A549 (cell line): ENCODE data around the gene CUL1.

ENCODE experiments used
- BHLHE40 ChIP-seq: IDR thresholded peaks from 2 replicates; pipeline ENCODE4 v1.6.1; 2012; ENCODE audit warnings: low read depth, low read length, inconsistent platforms
- CEBPB ChIP-seq, 2 experiments: fragments of >200 bp in 1 of 2; sonication (Bioruptor Twin) in 1 of 2; formaldehyde crosslinking in 1 of 2; IDR thresholded peaks; 2 replicates each; pipeline ENCODE4 v1.6.1; 2012 to 2016
- CHD4 ChIP-seq: fragments of 200-600 bp; sonication (generic); IDR thresholded peaks from 2 replicates; pipeline ENCODE4 v1.6.1; 2016; ENCODE audit warnings: antibody characterized with exemption, mild to moderate bottlenecking, borderline replicate concordance
- EP300 ChIP-seq, 2 experiments: fragments of >200 bp; sonication (Bioruptor Twin); formaldehyde crosslinking; IDR thresholded peaks; 2 replicates in 1 of 2; 3 replicates in 1 of 2; pipeline ENCODE4 v1.6.1; 2016 to 2017
- GATA3 ChIP-seq: IDR thresholded peaks from 2 replicates; pipeline ENCODE4 v1.6.1; 2012; ENCODE audit warnings: borderline replicate concordance
- JUNB ChIP-seq: fragments of >200 bp; sonication (Bioruptor Twin); formaldehyde crosslinking; IDR thresholded peaks from 2 replicates; pipeline ENCODE4 v1.6.1; 2016
- MYC ChIP-seq: IDR thresholded peaks from 2 replicates; pipeline ENCODE4 v1.6.1; 2012; ENCODE audit warnings: mild to moderate bottlenecking, inconsistent platforms, low read length, improper control_type of control experiment, borderline replicate concordance
- POLR2A ChIP-seq: IDR thresholded peaks from 2 replicates; pipeline ENCODE4 v1.6.1; 2012; ENCODE audit warnings: mild to moderate bottlenecking, low read length
- RAD21 ChIP-seq, 2 experiments: fragments of >200 bp in 1 of 2; sonication (Bioruptor Twin) in 1 of 2; formaldehyde crosslinking in 1 of 2; IDR thresholded peaks in 1 of 2; conservative IDR thresholded peaks in 1 of 2; 2 replicates in 1 of 2; 3 replicates in 1 of 2; pipeline ENCODE4 v1.6.1; 2012 to 2018; ENCODE audit warnings: inconsistent platforms in 1 of 2
- RNF2 ChIP-seq: fragments of 200-600 bp; sonication (generic); IDR thresholded peaks from 2 replicates; pipeline ENCODE4 v1.6.1; 2016; ENCODE audit warnings: low read depth, mild to moderate bottlenecking, antibody characterized with exemption, moderate library complexity, borderline replicate concordance
- SMC3 ChIP-seq: fragments of >200 bp; sonication (Bioruptor Twin); formaldehyde crosslinking; IDR thresholded peaks from 3 replicates; pipeline ENCODE4 v1.6.1; 2018; ENCODE audit warnings: inconsistent platforms
- ZNF302 ChIP-seq: fragments of 250-450 bp; sonication (Bioruptor Pico); IDR thresholded peaks from 2 replicates; pipeline ENCODE4 v1.9.0; 2021; ENCODE audit warnings: inconsistent platforms, mild to moderate bottlenecking, moderate library complexity
- TF ChIP-seq, protein P1 (sequence below): fragments of 150-350 bp; IDR thresholded peaks from 2 replicates; pipeline ENCODE4 v1.6.1; 2014; ENCODE audit warnings: low read depth, mild to moderate bottlenecking, low read length
- TF ChIP-seq, protein P2 (sequence below): fragments of >200 bp; sonication (Bioruptor Twin); formaldehyde crosslinking; IDR thresholded peaks from 3 replicates; pipeline ENCODE4 v1.5.1; 2016

DNA sequence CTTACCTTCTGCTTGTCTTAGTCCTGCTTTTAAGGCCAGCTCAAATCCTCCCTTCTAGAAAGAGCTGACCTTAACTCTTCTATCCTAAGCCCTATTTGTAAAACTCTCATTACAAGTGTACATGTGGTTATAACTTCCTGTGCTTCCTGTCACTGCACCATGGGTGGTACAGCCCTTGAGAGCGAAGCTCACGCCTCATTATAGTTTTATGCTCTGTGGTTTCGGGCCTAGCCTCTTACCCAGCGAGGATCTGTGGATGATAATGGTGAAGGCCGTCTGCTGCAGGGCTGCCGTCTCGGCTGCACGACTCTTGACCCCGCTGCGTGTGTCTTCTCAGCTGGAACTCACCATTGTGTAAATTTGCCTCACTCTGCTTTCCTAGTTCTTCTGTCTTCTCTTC is 74.6 kb downstream of the CUL1 start:
- TF ChIP-seq, protein P1, sequence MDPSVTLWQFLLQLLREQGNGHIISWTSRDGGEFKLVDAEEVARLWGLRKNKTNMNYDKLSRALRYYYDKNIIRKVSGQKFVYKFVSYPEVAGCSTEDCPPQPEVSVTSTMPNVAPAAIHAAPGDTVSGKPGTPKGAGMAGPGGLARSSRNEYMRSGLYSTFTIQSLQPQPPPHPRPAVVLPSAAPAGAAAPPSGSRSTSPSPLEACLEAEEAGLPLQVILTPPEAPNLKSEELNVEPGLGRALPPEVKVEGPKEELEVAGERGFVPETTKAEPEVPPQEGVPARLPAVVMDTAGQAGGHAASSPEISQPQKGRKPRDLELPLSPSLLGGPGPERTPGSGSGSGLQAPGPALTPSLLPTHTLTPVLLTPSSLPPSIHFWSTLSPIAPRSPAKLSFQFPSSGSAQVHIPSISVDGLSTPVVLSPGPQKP: no peak
- TF ChIP-seq BHLHE40 (no peak), ZNF302 (no peak), GATA3 (no peak), RNF2 (no peak), MYC (no peak), CEBPB (IDR thresholded peaks at IDR 0.05) (no peak), SMC3 (no peak), EP300 (IDR thresholded peaks at IDR 0.05) (no peak), RAD21 (conservative IDR thresholded peaks at IDR 0.05 in 1 of 2, IDR thresholded peaks at IDR 0.05 in 1 of 2) (no peak), CHD4 (no peak), POLR2A (no peak), JUNB (no peak)
- TF ChIP-seq, protein P2, sequence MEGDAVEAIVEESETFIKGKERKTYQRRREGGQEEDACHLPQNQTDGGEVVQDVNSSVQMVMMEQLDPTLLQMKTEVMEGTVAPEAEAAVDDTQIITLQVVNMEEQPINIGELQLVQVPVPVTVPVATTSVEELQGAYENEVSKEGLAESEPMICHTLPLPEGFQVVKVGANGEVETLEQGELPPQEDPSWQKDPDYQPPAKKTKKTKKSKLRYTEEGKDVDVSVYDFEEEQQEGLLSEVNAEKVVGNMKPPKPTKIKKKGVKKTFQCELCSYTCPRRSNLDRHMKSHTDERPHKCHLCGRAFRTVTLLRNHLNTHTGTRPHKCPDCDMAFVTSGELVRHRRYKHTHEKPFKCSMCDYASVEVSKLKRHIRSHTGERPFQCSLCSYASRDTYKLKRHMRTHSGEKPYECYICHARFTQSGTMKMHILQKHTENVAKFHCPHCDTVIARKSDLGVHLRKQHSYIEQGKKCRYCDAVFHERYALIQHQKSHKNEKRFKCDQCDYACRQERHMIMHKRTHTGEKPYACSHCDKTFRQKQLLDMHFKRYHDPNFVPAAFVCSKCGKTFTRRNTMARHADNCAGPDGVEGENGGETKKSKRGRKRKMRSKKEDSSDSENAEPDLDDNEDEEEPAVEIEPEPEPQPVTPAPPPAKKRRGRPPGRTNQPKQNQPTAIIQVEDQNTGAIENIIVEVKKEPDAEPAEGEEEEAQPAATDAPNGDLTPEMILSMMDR: no peak
